ENCODE data around the gene SPEM3.

Gene SPEM3

DNA sequence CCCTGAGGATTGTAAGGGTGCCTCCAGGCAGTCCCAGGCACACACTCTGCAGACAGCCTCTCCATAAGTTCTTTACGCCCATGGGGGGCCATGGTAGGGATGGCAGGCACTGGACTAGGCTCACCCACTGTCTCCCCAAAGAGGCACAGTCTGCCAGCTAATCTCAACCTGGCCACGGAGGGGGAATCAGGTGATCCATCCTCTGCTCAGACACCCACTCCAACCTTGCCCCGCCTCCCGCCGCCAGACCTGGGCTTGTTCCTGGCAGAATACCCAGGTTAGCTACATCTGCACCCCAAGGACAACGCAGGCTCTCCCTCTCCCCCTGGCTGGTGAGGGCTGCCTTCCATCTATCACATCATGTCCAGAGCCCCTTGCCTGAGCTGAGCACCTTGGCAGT is 19.8 kb upstream of the SPEM3 start:
- Histone ChIP-seq H3K9me3 (ENCODE audit: insufficient read depth, low read length) (no peaks in the 10 kb centered on the region), H3K36me3 (ENCODE audit: insufficient read depth, insufficient read length, low read length) (peaks cover 26% of the 10 kb centered on the region), H3K9ac (ENCODE audit: insufficient read length, low read depth) (no peak overlapping the region), H3K4me1 (ENCODE audit: insufficient read depth, insufficient read length) (peaks cover 3% of the 10 kb centered on the region), H3K27me3 (ENCODE audit: insufficient read depth, insufficient read length) (no peaks in the 10 kb centered on the region), H3K4me3 (ENCODE audit: insufficient read length, low read depth) (no peak overlapping the region)
- TF ChIP-seq YY1 (IDR thresholded peaks at IDR 0.05; ENCODE audit: insufficient read depth, insufficient read length) (no peak), ZNF274 (IDR thresholded peaks at IDR 0.05; ENCODE audit: low read depth, low read length) (no peak), SUZ12 (IDR thresholded peaks at IDR 0.05; ENCODE audit: extremely low read depth, insufficient read depth, insufficient read length) (no peak)
- no peak for DNase-seq (ENCODE audit: low read depth, low spot score)

DNA sequence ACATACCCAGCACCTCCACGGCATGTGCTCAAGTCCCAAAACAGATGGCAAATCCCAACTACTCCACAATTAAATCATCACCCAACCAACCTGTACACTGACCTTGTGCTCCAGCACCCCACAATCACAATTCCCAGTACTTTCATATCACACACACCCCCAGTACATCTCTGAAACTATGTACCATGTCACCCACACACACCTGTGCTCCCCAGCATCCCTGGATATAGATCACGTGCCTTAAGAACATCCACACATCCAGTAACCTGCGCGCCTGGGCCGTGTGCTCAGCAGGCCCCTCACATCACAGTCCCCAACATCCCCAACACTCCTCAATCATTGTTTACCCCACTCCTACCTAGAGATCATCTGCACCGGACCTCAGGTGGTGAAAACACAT is 18.9 kb upstream of the SPEM3 start:
- no peaks in the 10 kb centered on the region for H3K9me3 ChIP-seq (ENCODE audit: insufficient read depth, low read length)
- no peaks in the 10 kb centered on the region for H3K27me3 ChIP-seq (ENCODE audit: insufficient read depth, insufficient read length)
- peaks cover 30% of the 10 kb centered on the region for H3K36me3 ChIP-seq (ENCODE audit: insufficient read depth, insufficient read length, low read length)
- TF ChIP-seq SUZ12 (IDR thresholded peaks at IDR 0.05; ENCODE audit: extremely low read depth, insufficient read depth, insufficient read length) = no peak
- no peak for TF ChIP-seq YY1 (IDR thresholded peaks at IDR 0.05; ENCODE audit: insufficient read depth, insufficient read length)
- no peak for TF ChIP-seq ZNF274 (IDR thresholded peaks at IDR 0.05; ENCODE audit: low read depth, low read length)
- peaks cover 3% of the 10 kb centered on the region for H3K4me1 ChIP-seq (ENCODE audit: insufficient read depth, insufficient read length)
- DNase-seq (ENCODE audit: low read depth, low spot score) = no peak
- H3K4me3 ChIP-seq (ENCODE audit: insufficient read length, low read depth) = no peak overlapping the region
- no peak overlapping the region for H3K9ac ChIP-seq (ENCODE audit: insufficient read length, low read depth)

DNA sequence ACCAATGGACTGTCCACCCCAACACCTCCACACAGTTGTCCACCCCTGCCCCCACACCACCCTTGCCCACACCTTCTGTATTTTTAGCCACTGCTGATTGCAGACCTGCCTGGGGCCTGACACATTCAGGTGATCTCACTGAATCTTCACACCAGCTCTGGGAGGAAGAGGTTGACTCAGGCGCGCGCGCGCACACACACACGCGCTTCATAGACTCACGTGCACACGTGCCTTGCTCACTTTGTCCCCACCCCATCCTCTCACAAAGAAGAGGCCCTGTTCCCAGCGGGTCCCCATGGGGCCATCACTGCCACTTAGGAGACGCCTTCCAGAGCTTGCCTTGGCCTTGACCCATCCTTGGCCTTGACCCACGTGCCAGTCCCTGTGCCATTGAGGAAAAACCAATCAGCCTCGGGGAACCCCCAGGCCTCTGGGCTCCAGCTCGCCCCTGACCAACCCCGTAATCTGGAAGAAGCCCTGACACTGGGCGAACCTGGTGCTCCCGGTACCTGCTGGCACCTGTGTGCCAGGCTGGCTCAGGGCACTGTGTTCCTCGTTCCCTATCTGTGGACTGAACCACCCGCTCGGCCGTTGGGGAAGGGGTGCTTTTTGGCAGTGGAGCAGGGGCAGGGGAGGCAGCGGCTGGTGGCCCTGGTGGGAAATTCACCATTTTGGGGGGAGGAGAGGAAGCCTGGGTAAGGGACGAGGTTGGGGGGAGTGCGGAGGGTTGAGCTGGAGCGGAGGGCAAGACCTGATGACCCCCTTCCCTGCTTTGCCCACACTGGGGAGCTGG is 17.8 kb upstream of the SPEM3 start:
- no peak overlapping the region for H3K9ac ChIP-seq (ENCODE audit: insufficient read length, low read depth)
- no peaks in the 10 kb centered on the region for H3K9me3 ChIP-seq (ENCODE audit: insufficient read depth, low read length)
- H3K36me3 ChIP-seq (ENCODE audit: insufficient read depth, insufficient read length, low read length) = peaks cover 41% of the 10 kb centered on the region
- H3K4me3 ChIP-seq (ENCODE audit: insufficient read length, low read depth) = no peak overlapping the region
- peaks cover 3% of the 10 kb centered on the region for H3K4me1 ChIP-seq (ENCODE audit: insufficient read depth, insufficient read length)
- H3K27me3 ChIP-seq (ENCODE audit: insufficient read depth, insufficient read length) = no peaks in the 10 kb centered on the region
- no peak for TF ChIP-seq YY1 (IDR thresholded peaks at IDR 0.05; ENCODE audit: insufficient read depth, insufficient read length)
- no peak for TF ChIP-seq ZNF274 (IDR thresholded peaks at IDR 0.05; ENCODE audit: low read depth, low read length)
- no peak for TF ChIP-seq SUZ12 (IDR thresholded peaks at IDR 0.05; ENCODE audit: extremely low read depth, insufficient read depth, insufficient read length)
- no peak for DNase-seq (ENCODE audit: low read depth, low spot score)

DNA sequence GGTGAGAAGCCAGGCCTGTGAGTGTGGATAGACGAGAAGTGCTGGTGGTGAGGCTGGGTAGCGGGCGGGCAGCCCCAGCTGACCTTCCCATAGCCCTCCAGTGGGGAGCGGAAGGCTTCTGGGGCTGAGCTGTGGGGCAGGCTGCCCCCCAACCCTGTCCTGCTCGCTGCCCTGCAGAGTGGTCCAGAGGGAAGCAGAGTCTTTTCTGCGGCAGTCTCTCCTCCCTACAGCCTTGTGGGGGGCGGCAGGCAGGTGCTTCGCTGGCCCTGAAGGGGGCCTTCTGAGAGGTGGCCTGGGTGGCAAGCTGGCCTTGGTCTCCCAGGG is 17.3 kb upstream of the SPEM3 start:
- peaks cover 45% of the 10 kb centered on the region for H3K36me3 ChIP-seq (ENCODE audit: insufficient read depth, insufficient read length, low read length)
- no peaks in the 10 kb centered on the region for H3K9me3 ChIP-seq (ENCODE audit: insufficient read depth, low read length)
- TF ChIP-seq ZNF274 (IDR thresholded peaks at IDR 0.05; ENCODE audit: low read depth, low read length) (no peak), SUZ12 (IDR thresholded peaks at IDR 0.05; ENCODE audit: extremely low read depth, insufficient read depth, insufficient read length) (no peak), YY1 (IDR thresholded peaks at IDR 0.05; ENCODE audit: insufficient read depth, insufficient read length) (no peak)
- no peak for DNase-seq (ENCODE audit: low read depth, low spot score)
- H3K4me3 ChIP-seq (ENCODE audit: insufficient read length, low read depth) = no peak overlapping the region
- H3K4me1 ChIP-seq (ENCODE audit: insufficient read depth, insufficient read length) = peaks cover 3% of the 10 kb centered on the region
- H3K9ac ChIP-seq (ENCODE audit: insufficient read length, low read depth) = no peak overlapping the region
- no peaks in the 10 kb centered on the region for H3K27me3 ChIP-seq (ENCODE audit: insufficient read depth, insufficient read length)

DNA sequence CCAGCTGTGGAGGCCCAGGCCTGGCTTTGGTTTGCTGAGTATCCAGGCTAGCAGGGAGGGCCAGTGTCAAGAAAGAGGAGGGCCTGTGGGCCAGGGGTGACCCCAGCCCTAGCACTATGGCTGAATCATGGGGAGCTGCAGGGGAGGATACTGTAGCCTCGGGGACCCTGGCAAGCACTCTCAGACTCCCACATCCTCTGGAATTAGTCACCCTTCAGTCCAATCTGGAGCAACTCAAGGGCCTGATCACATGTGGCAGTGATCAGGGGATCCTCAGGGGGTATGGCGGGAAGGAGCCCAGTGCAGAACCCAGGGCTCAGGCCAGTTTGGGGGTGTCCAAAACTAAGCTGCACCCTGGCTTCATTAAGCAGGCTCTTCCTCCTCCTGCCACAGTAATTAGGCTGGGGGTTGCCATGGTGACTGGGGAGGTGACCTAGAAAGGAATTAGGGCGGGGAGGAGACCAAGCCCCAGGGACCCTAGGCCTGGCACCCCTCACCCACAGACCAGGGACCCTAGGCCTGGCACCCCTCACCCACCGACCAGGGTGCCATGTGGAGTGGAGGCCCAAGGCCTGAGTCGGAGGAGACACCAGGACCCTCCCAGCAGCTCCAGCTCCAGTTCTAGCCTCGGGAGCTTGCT is 15.2 kb upstream of the SPEM3 start:
- H3K36me3 ChIP-seq (ENCODE audit: insufficient read depth, insufficient read length, low read length) = peaks cover 59% of the 10 kb centered on the region
- no peak for DNase-seq (ENCODE audit: low read depth, low spot score)
- H3K4me1 ChIP-seq (ENCODE audit: insufficient read depth, insufficient read length) = peaks cover 3% of the 10 kb centered on the region
- no peak for TF ChIP-seq YY1 (IDR thresholded peaks at IDR 0.05; ENCODE audit: insufficient read depth, insufficient read length)
- TF ChIP-seq SUZ12 (IDR thresholded peaks at IDR 0.05; ENCODE audit: extremely low read depth, insufficient read depth, insufficient read length) = no peak
- no peak for TF ChIP-seq ZNF274 (IDR thresholded peaks at IDR 0.05; ENCODE audit: low read depth, low read length)
- H3K9ac ChIP-seq (ENCODE audit: insufficient read length, low read depth) = no peak overlapping the region
- no peaks in the 10 kb centered on the region for H3K27me3 ChIP-seq (ENCODE audit: insufficient read depth, insufficient read length)
- no peak overlapping the region for H3K4me3 ChIP-seq (ENCODE audit: insufficient read length, low read depth)
- H3K9me3 ChIP-seq (ENCODE audit: insufficient read depth, low read length) = no peaks in the 10 kb centered on the region

DNA sequence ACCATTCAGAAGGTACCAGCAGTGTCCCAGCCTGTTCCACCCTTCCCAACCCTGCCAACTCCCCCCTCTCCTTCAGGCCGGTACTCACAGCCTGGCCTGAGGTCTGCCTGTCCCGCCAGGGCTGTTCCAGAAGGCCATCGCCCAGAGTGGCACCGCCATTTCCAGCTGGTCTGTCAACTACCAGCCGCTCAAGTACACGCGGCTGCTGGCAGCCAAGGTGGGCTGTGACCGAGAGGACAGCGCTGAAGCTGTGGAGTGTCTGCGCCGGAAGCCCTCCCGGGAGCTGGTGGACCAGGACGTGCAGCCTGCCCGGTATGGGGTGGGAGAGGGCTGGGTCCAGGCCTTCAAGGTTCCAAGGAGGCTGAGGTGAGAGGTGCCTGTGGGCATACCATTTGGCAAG is 13.8 kb upstream of the SPEM3 start:
- no peak overlapping the region for H3K4me3 ChIP-seq (ENCODE audit: insufficient read length, low read depth)
- TF ChIP-seq SUZ12 (IDR thresholded peaks at IDR 0.05; ENCODE audit: extremely low read depth, insufficient read depth, insufficient read length) = no peak
- no peak for TF ChIP-seq YY1 (IDR thresholded peaks at IDR 0.05; ENCODE audit: insufficient read depth, insufficient read length)
- no peak for TF ChIP-seq ZNF274 (IDR thresholded peaks at IDR 0.05; ENCODE audit: low read depth, low read length)
- H3K36me3 ChIP-seq (ENCODE audit: insufficient read depth, insufficient read length, low read length) = peaks cover 50% of the 10 kb centered on the region
- no peak overlapping the region for H3K9ac ChIP-seq (ENCODE audit: insufficient read length, low read depth)
- DNase-seq (ENCODE audit: low read depth, low spot score) = no peak
- no peaks in the 10 kb centered on the region for H3K9me3 ChIP-seq (ENCODE audit: insufficient read depth, low read length)
- no peaks in the 10 kb centered on the region for H3K27me3 ChIP-seq (ENCODE audit: insufficient read depth, insufficient read length)
- H3K4me1 ChIP-seq (ENCODE audit: insufficient read depth, insufficient read length) = peaks cover 3% of the 10 kb centered on the region

DNA sequence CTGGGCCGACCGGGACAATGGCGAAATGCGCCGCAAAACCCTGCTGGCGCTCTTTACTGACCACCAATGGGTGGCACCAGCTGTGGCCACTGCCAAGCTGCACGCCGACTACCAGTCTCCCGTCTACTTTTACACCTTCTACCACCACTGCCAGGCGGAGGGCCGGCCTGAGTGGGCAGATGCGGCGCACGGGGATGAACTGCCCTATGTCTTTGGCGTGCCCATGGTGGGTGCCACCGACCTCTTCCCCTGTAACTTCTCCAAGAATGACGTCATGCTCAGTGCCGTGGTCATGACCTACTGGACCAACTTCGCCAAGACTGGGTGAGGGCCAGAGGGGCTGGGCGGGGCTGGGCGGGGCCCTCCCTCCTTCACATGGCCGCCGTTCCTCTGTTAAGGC is 12.9 kb upstream of the SPEM3 start:
- H3K4me1 ChIP-seq (ENCODE audit: insufficient read depth, insufficient read length) = peaks cover 3% of the 10 kb centered on the region
- H3K9ac ChIP-seq (ENCODE audit: insufficient read length, low read depth) = no peak overlapping the region
- H3K27me3 ChIP-seq (ENCODE audit: insufficient read depth, insufficient read length) = no peaks in the 10 kb centered on the region
- DNase-seq (ENCODE audit: low read depth, low spot score) = no peak
- H3K36me3 ChIP-seq (ENCODE audit: insufficient read depth, insufficient read length, low read length) = peaks cover 42% of the 10 kb centered on the region
- H3K9me3 ChIP-seq (ENCODE audit: insufficient read depth, low read length) = no peaks in the 10 kb centered on the region
- no peak overlapping the region for H3K4me3 ChIP-seq (ENCODE audit: insufficient read length, low read depth)
- TF ChIP-seq ZNF274 (IDR thresholded peaks at IDR 0.05; ENCODE audit: low read depth, low read length) = no peak
- no peak for TF ChIP-seq SUZ12 (IDR thresholded peaks at IDR 0.05; ENCODE audit: extremely low read depth, insufficient read depth, insufficient read length)
- TF ChIP-seq YY1 (IDR thresholded peaks at IDR 0.05; ENCODE audit: insufficient read depth, insufficient read length) = no peak

Measured in NT2/D1 (cell line).